ENCODE measurements around the gene HMGN2.

GRCh38 chr1:26498894-26499293, 26.7 kb downstream of the HMGN2 start:
- TF ChIP-seq CTCF (IDR thresholded peaks at IDR 0.05) = no peak
- no peak for TF ChIP-seq POLR2A (IDR thresholded peaks at IDR 0.05)

Data from testis (tissue), 2 donors.